Psoas muscle (tissue), 8 donors: ENCODE measurements around the gene PCDHGA8. TPM values are rescaled to one million over a fixed set of nuclear protein-coding genes. Genes with fewer than 3 reads are reported as not detected.
"Not testable (repeated sequence)": the region's sequence is repeated elsewhere in the genome, so short reads cannot be mapped to it uniquely, and the experiment has no call there.

Experiments
- ATAC-seq, 4 donors: fragments of 200-7000 bp; cut with Tn5 transposase; one replicate each; pipeline ENCODE4 v1.9.1; 2020; ENCODE audit warnings: moderate library complexity in 3 of 4, mild to moderate bottlenecking in 2 of 4
- DNase-seq, 2 donors: peaks; one replicate each; pipeline ENCODE4 v3.0.0-alpha.2; 2020
- H3K27ac ChIP-seq: fragments of 200-600 bp; one replicate; pipeline ENCODE4 v1.8.0; 2022
- H3K27me3 ChIP-seq, 3 donors: fragments of 200-600 bp in 1 of 3; one replicate each; pipeline versions ENCODE4 v1.6.1 to v1.8.0; 2013 to 2022; ENCODE audit warnings: low read length in 2 of 3, mild to moderate bottlenecking in 2 of 3, moderate library complexity in 1 of 3; ENCODE audit not compliant: insufficient read depth in 3 of 3
- H3K36me3 ChIP-seq, 2 donors: fragments of 200-600 bp in 1 of 2; one replicate each; pipeline versions ENCODE4 v1.6.1 to v1.8.0; 2013 to 2022; ENCODE audit warnings: low read depth in 1 of 2, mild to moderate bottlenecking in 1 of 2, moderate library complexity in 1 of 2; ENCODE audit not compliant: insufficient read depth in 1 of 2
- H3K4me1 ChIP-seq: fragments of 200-600 bp; one replicate; pipeline ENCODE4 v1.8.0; 2022
- H3K4me3 ChIP-seq: fragments of 200-600 bp; one replicate; pipeline ENCODE4 v1.8.0; 2022; ENCODE audit warnings: mild to moderate bottlenecking
- H3K9me3 ChIP-seq: fragments of 200-600 bp; one replicate; pipeline ENCODE4 v1.8.0; 2022
- CTCF ChIP-seq: fragments of 200-600 bp; IDR thresholded peaks from one replicate; pipeline ENCODE4 v1.8.0; 2022; ENCODE audit warnings: antibody characterized with exemption
- WGBS, 3 donors: extraction: QIAGEN DNeasy Blood & Tissue Kit; methylation state at CpG; one replicate each; pipeline versions ENCODE4 v1.1.6 to v1.1.7; 2013; 5-methylcytosine and 5-hydroxymethylcytosine counted together
- intact Hi-C, 2 donors: fragments of 100-400 bp; cut with DNase I; formaldehyde crosslinking; loops; one replicate each; pipeline versions ENCODE4 v1.11.0 to v1.14.2; 2022
- polyA plus RNA-seq, 3 donors: library from polyadenylated mRNA; stranded (reverse); fragments of 200-250 nt; gene quantifications; one replicate each; pipeline ENCODE4 v1.2.3, GENCODE V29; 2013
- total RNA-seq, 4 donors: library from RNA; stranded (reverse); fragmentation: NEBNext Ultra II Directional in 2 of 4; extraction: Animal tissue kit (Norgen Biotek cat#: 25700) in 2 of 4; gene quantifications; one replicate each; pipeline versions ENCODE4 v1.2.1 to v1.2.4, GENCODE V29; 2021 to 2023
- donor health status: healthy with polysubstance abuse.
- donor health status: DM: no; HTN: no; CAD: no; lungs with moderate emphysema.
- donor health status: Bipolar disorder and iron deficiency.
- donor health status: healthy.
- donor health status: DM: yes; HTN: yes; CAD: no.
- donor health status: DM: no; HTN: no; CAD: no.
- donor health status: DM: no; HTN: no; CAD: no.
- donor health status: DM: yes; HTN: yes; CAD: no.

PCDHGA8 gene
- total and polyA plus RNA-seq, 7 donors, result 0.04 to 1.6 (median 0.82) TPM

- Histone ChIP-seq H3K4me3 (peak within 1 kb of the TSS; percentile 62), H3K27ac (peak within 1 kb of the TSS; percentile 10), H3K9me3 (peaks cover 7% of the 10 kb centered on the region), H3K27me3 (peaks cover 0 to 25% (median 0%) of the 10 kb centered on the region in 3 donors), H3K4me1 (no peaks in the 10 kb centered on the region), H3K36me3 (no peaks in the 10 kb centered on the region)
- intact Hi-C loops, result no loop called here
- DNase-seq (peak; percentile 43 to 69), ATAC-seq (peak; percentile 70 to 79 (median 75))
- WGBS, 3 donors, result 21 to 29% (median 26%) methylated on average over 31 of the region's 31 CpGs
- peak; percentile 70 for TF ChIP-seq CTCF
Observed at GRCh38 chr5:141412854-141413539, 20.6 kb downstream of the PCDHGA8 start, which contains the start of gene PCDHGA10. TSS of gene PCDHGA10 (plus strand) at chr5:141412987. CDS start at chr5:141413176, 189 bp downstream.

GRCh38 chr5:141413540-141414069 lies 21.2 kb downstream of the PCDHGA8 start:
- H3K4me3 ChIP-seq, result peak overlapping the region; percentile 60
- H3K4me1 ChIP-seq, result no peaks in the 10 kb centered on the region
- TF ChIP-seq CTCF, result no peak
- peaks cover 0 to 28% (median 0%) of the 10 kb centered on the region in 3 donors for H3K27me3 ChIP-seq
- H3K27ac ChIP-seq, result no peak overlapping the region
- intact Hi-C loops, result no loop called here
- H3K36me3 ChIP-seq, result no peaks in the 10 kb centered on the region
- H3K9me3 ChIP-seq, result peaks cover 7% of the 10 kb centered on the region
- DNase-seq, result no peak
- ATAC-seq, result peak; percentile 18 to 29 (median 22)
- 27 to 29% (median 29%) methylated on average over 25 of the region's 25 CpGs for WGBS, 3 donors

GRCh38 chr5:141414548-141415274 lies 22.3 kb downstream of the PCDHGA8 start:
- not testable (repeated sequence) for H3K4me1 ChIP-seq, DNase-seq, H3K36me3 ChIP-seq, ATAC-seq, H3K9me3 ChIP-seq, H3K27ac ChIP-seq
- peak overlapping the region; percentile 8 for H3K4me3 ChIP-seq
- H3K27me3 ChIP-seq, result peaks cover 0 to 27% (median 3%) of the 10 kb centered on the region in 3 donors
- intact Hi-C loops, result loop anchor here (5.0 kb wide), 2 partner anchors 143 to 148 kb away; no protein-coding TSS in a partner anchor
- WGBS, 3 donors, result 43 to 53% (median 47%) methylated on average over 38 to 46 of the region's 46 CpGs

- not testable (repeated sequence) for H3K9me3 ChIP-seq, H3K36me3 ChIP-seq, ATAC-seq, DNase-seq, H3K27ac ChIP-seq, H3K4me1 ChIP-seq
- intact Hi-C loops, result loop anchor here (5.0 kb wide), 2 partner anchors 142 to 147 kb away; no protein-coding TSS in a partner anchor
- Histone ChIP-seq H3K4me3 (peak overlapping the region; percentile 8), H3K27me3 (peaks cover 0 to 31% (median 4%) of the 10 kb centered on the region in 3 donors)
- 31 to 44% (median 38%) methylated on average over 24 of the region's 24 CpGs for WGBS, 3 donors
Observed at GRCh38 chr5:141415275-141415618, 22.8 kb downstream of the PCDHGA8 start.

GRCh38 chr5:141417494-141418172 lies 25.2 kb downstream of the PCDHGA8 start, which contains the start of gene PCDHGB7:
TSS of gene PCDHGB7 (plus strand) at chr5:141417677. CDS start at chr5:141417860, 183 bp downstream.
- H3K27ac ChIP-seq, result peak within 1 kb of the TSS; percentile 40
- DNase-seq (peak; percentile 80 to 86), ATAC-seq (peak; percentile 85 to 88 (median 86))
- not testable (repeated sequence) for H3K4me1 ChIP-seq, H3K36me3 ChIP-seq, H3K9me3 ChIP-seq
- WGBS, 3 donors, result 9 to 14% (median 12%) methylated on average over 36 to 47 of the region's 47 CpGs
- peaks cover 0 to 41% (median 4%) of the 10 kb centered on the region in 3 donors for H3K27me3 ChIP-seq
- TF ChIP-seq CTCF, result peak; percentile 77
- intact Hi-C loops, result loop anchor here (5.0 kb wide), 2 partner anchors 140 to 145 kb away; no protein-coding TSS in a partner anchor
- peak within 1 kb of the TSS; percentile 66 for H3K4me3 ChIP-seq
